ENCODE results near the gene EXOC4.

GRCh38 chr7:134058521-134058920, 805.6 kb downstream of the EXOC4 start:
- no peak for TF ChIP-seq YY1 (IDR thresholded peaks at IDR 0.05; ENCODE audit: insufficient read depth, insufficient read length)
- no peak for TF ChIP-seq ZNF274 (IDR thresholded peaks at IDR 0.05; ENCODE audit: low read depth, low read length)

Measured in NT2/D1 (cell line).